Upper lobe of left lung (tissue), 4 donors: ENCODE measurements around the gene ADGRD2.

ENCODE experiments used
- CTCF ChIP-seq, 6 experiments: fragments of 450-650 bp in 4 of 6; fragments of 200-600 bp in 2 of 6; sonication (generic) in 2 of 6; IDR thresholded peaks; one replicate each; pipeline ENCODE4 v1.5.1; 2016 to 2019; ENCODE audit warnings: antibody characterized with exemption in 6 of 6
- POLR2A ChIP-seq, 4 donors: fragments of 450-650 bp; IDR thresholded peaks; one replicate each; pipeline ENCODE4 v1.5.1; 2016 to 2017; ENCODE audit warnings: antibody characterized with exemption in 4 of 4, mild to moderate bottlenecking in 2 of 4

GRCh38 chr9:124475158-124475867 is 25.1 kb downstream of the ADGRD2 start:
- no peak for TF ChIP-seq CTCF (IDR thresholded peaks at IDR 0.05)
- no peak for TF ChIP-seq POLR2A (IDR thresholded peaks at IDR 0.05)
